HG02571 (cell line): Measurements from ENCODE around the gene SLC39A10.
"Not testable (repeated sequence)": the region's sequence is repeated elsewhere in the genome, so short reads cannot be mapped to it uniquely, and the experiment has no call there.

Experiments used
- ATAC-seq: cut with Tn5 transposase; IDR thresholded peaks from one replicate; pipeline ENCODE4 v1.9.1; 2021; ENCODE audit warnings: mild to moderate bottlenecking, moderate library complexity; ENCODE audit not compliant: unreplicated experiment

Gene SLC39A10

GRCh38 chr2:195645413-195645812, 11.6 kb upstream of the SLC39A10 start:
- no peak for ATAC-seq

DNA sequence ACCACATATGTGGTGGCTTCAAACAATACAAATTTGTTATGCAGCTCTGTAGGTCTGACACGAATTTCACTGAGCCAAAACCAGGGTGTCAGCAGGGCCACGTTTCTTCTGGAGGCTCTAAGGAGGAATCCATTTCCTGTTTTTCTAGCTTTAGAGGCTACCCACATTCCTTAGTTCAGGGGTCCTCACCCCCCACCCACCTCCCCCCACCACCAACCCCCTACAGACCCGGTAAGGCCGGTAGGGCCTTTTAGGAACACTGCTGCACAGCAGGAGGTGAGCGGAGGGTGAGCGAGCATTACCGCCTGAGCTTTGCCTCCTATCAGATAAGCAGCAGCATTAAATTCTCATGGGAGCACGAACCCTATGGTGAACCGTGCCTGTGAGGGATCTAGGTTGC, 10.6 kb upstream of the SLC39A10 start:
- no peak for ATAC-seq

GRCh38 chr2:195647302-195647701, 9.7 kb upstream of the SLC39A10 start:
- ATAC-seq, result no peak

GRCh38 chr2:195648370-195648769, 8.7 kb upstream of the SLC39A10 start:
- not testable (repeated sequence) for ATAC-seq

DNA sequence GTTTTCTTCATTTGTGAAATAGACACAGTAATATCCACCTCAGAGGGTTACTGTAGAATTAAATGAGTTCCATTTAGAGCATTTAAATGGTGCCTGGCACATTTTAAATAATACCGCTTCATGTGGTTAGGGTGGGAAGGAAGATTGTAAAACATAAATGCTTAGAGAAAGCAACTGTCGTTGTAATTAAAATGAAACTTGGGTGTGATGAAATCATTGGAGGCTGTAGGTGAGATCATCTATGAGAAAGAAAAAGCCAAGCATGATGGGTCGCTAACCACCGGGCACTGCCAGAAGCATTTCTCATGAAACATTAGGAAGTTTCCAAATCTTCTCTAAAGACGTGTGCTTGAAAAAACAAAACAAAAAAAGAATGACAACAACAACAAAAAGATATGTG, 8.2 kb upstream of the SLC39A10 start:
- no peak for ATAC-seq

DNA sequence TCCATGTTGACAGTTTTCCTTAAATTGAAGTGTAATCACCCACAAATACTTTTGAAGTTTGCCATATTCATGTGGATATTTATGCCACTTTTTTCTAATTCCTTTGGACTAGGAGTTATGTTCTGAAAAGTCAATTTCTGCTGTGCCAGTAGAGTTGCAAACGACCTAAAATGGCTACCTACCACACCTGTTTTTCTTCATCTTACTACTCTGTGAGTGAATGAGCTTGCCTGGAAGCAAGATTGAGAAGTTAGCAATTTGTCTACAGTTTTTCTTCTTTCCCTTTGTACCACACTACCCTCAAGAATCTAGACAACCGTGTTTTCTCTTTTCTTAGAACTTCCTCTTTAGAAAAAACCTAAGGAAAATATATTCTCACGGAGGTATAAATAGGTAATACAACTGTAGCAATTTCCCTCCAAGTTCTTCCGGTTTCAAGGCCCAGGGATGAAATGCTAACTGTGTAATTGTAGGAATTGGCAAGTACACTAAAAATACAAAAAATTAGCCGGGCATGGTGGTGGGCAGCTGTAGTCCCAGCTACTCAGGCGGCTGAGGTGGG, 7.3 kb upstream of the SLC39A10 start:
- ATAC-seq, result peak; percentile 36

GRCh38 chr2:195651046-195651445, 6.0 kb upstream of the SLC39A10 start:
- ATAC-seq, result no peak

- no peak for ATAC-seq
These were observed 4.1 kb upstream of the SLC39A10 start for GRCh38 chr2:195652911-195653310.

- peak; percentile 35 for ATAC-seq
These were observed 716 bp upstream of the SLC39A10 start for GRCh38 chr2:195656161-195656858.

DNA sequence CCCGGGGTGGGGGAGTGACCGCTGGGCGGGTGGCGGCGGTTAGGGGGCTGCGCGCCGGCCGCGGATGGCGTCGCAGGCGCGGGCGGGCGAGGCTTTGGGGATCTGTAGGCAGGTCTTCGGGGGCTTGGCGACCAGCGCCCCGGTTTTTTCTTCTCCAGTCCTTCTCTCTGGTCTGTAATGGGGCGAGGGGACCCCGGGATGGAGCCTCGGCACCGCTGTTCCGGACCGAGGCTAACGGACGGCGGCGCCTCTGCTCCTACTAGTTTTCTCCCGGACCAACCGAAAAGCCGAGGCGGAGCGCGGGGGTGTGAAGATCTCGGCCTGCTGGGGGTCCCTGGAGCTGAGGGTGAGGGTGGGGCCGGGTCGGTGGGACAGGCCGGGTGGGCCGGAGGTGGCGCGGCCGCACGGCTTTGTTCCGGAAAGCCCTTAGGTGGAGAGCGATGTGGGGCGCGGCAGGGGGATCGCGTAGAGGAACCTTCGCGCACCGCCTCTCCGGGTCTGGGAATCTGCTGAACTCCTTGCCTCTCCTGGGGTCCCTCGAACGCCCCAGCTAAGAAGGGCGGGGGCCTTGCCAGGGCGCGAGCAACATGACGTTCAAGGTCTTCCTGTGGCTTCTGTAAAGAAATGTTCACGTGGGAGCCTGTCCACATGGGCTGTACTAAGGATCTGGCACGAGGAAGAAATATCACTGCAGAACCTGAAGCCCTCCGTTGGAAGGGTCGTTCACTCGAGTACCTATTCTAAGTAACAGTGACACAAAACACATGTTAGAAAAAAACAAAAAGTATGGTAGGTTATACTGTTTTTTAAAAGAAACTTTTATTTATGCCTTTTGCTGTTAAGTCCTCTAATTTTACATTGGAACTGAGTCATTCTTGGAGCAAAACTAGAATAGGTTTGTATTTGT, 861 bp downstream of the SLC39A10 start:
- ATAC-seq, result peak; percentile 24

DNA sequence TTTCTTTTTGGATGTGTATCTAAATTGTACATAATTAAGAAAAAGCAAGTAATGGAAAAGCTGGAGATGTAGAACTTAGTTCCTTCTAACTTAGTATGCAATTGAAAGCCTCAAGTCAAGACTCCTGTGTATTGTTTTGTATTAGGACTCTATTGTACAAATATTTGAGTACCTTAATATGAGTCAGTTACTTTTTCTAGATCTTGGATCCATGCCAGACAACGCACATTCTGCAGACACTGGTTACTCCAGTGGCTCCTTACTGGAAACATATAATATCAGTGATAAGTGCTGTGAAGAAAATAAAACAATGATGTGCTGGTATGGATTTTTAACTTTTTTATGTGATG, 1.5 kb downstream of the SLC39A10 start:
- ATAC-seq, result no peak

DNA sequence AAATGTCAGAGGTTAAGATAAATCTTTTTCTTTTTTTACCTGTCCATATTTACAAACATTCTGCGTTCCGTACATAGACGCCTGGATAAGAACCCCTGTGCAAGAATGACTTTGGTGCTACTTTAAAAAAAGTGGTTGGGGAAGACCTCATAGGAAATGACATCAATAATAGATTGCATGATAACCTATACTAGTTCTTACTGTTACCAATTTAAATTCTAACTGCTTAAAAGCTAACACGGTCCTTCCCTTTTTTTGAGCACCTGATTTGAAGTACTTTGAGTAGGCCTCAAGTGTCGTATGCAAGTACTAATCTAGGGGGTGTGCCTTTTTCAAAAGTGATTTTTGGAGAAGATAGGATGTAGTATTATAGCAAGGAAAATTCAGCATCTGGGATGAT, 2.1 kb downstream of the SLC39A10 start:
- no peak for ATAC-seq

DNA sequence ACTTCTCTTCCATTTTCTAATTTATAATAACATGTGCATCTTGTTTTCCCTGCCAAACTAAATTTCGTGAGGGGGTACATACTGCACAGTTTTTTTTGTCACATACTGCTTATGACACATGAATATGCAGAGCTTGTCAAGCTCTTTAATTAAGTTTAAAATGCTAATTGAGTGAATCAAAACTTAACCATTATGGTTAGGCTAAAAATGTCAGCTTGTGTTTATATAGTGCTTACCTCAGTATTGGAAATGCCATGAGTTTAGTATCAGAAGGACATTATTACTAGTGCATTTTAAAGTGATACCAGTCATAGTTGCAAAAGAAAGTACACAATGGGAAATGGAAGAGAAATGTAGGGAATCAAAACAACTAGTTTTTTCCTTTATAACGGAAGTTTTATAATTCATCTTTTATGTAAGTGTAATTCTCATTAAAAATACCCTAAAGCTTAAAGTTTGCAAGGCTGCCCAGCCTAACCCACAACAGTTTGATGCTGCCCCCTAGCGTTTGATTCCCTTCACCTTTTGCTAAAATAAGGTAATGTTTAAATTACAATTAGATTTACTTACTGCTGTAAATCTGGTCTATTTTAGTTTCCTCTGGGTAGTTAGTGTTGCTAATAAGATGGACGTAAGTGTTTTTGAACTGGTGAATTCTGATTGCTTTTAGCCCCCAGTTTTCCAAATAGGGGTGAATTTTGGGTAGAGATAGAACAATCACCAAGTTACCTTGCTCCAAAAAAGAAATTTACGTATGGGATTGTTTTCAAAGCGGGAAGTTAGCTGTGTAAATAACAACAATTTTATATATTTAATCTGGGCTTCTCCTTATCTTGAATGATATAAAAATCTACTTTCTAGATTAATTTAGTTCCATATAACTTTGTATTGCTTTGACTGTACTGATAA, 3.2 kb downstream of the SLC39A10 start:
- no peak for ATAC-seq

DNA sequence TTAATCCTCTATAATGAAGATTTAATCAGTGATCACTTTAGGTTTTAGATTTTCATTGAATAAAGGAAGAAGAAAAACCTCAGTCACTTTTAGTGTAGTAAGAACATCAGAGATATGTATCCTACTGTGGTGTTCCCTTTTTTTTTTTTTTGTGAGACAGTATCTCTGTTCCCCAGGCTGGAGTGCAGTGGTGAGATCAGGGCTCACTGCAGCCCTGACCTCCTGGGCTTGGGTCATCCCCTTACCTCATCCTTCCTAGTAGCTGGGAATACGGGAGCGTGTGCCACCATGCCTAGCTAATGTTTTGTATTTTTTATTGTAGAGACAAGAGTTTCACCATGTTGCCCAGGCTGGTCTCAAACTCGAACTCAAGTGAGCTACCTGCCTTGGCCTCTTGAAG, 5.1 kb downstream of the SLC39A10 start:
- no peak for ATAC-seq

DNA sequence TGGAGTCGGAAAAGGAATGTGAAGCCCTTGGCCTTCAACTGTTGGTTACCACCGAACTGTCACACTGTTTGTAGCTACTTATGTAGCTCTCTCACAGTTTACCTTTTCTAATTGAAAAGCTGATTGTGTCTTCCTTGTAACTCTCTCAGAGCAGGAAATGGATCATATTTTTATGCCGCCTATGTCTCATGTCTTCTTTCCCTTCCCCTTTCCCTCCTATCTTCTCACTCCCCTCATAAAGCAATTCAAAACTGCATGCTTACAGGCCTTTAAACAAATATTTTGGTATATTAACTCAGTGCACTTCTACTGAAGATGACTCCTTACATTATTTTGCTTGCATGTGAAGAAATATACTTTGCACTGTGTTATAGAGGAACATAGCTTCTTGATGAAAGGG, 6.0 kb downstream of the SLC39A10 start:
- no peak for ATAC-seq

DNA sequence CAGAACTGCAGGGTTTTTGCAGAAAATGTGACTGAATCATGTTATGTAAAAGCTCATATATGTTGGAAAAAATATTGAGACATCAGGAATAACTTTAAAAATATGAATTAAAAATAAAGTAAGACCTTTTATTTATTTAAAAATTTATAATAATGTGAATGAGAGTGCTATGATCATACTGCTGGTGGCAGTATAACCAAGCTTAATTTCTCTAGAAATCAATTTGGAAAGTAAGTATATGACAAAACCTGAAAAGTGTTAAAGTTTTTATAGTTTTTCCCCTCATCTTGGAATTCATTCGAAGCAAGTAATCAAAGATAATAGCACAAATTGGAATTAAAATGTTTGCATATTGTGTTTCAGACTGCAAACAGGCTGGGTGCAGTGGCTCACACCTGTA, 7.5 kb downstream of the SLC39A10 start:
- no peak for ATAC-seq

GRCh38 chr2:195665153-195665552, 8.1 kb downstream of the SLC39A10 start:
- not testable (repeated sequence) for ATAC-seq

GRCh38 chr2:195666113-195666712, 9.2 kb downstream of the SLC39A10 start:
- ATAC-seq, result no peak

- ATAC-seq, result no peak
These were observed 10.9 kb downstream of the SLC39A10 start for GRCh38 chr2:195667974-195668373.

GRCh38 chr2:195670191-195670590, 13.2 kb downstream of the SLC39A10 start:
- ATAC-seq, result no peak

DNA sequence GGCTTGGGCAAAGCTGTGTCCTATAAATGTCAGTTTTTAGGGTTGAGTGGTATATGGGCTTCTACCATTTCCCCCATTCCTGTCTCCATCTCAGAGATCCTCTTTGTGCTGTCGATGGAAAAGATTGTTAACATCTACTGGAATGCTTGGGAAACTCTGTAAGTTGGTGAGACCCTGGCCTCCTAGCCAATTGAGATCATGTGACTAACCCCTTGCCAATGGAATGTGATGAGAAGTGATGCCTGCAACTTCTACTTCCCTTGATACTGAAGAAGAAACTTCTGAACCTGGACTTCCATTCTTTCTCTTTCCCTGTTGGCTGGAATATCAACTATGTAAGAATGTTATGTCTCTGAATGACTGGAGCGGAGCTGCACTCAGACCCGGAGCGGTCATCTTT, 14.5 kb downstream of the SLC39A10 start:
- no peak for ATAC-seq
